Neural crest cell (in vitro differentiated cells): ENCODE data around the gene ABCF2. TPM values are rescaled to one million over a fixed set of nuclear protein-coding genes. Genes with fewer than 3 reads are reported as not detected.

Experiments used
- DNase-seq: peaks from one replicate; pipeline ENCODE4 v3.0.0; 2021; ENCODE audit warnings: low read depth, mixed read lengths, low spot score
- H3K27ac Mint-ChIP-seq: one replicate; pipeline ENCODE4 v1.8.0; 2021; ENCODE audit warnings: mild to moderate bottlenecking, mixed read lengths; ENCODE audit not compliant: unreplicated experiment
- H3K27me3 Mint-ChIP-seq: 2 replicates; pipeline ENCODE4 v1.8.0; 2021; ENCODE audit warnings: low read depth, mild to moderate bottlenecking, mixed read lengths
- H3K36me3 Mint-ChIP-seq: 2 replicates; pipeline ENCODE4 v1.8.0; 2021; ENCODE audit warnings: low read depth, mild to moderate bottlenecking, mixed read lengths
- H3K4me1 Mint-ChIP-seq: 2 replicates; pipeline ENCODE4 v1.8.0; 2021; ENCODE audit warnings: mixed read lengths
- H3K4me3 Mint-ChIP-seq: one replicate; pipeline ENCODE4 v1.8.0; 2021; ENCODE audit warnings: mild to moderate bottlenecking, mixed read lengths
- H3K9me3 Mint-ChIP-seq: 2 replicates; pipeline ENCODE4 v1.8.0; 2021; ENCODE audit warnings: mixed read lengths
- total RNA-seq: library from RNA; stranded (reverse); gene quantifications from 2 replicates; pipeline ENCODE4 v1.2.1, GENCODE V29; 2021
- TF ChIP-seq, protein P1 (sequence below): fragments of 200-600 bp; sonication (generic); conservative IDR thresholded peaks from 2 replicates; pipeline ENCODE4 v1.5.0; 2021; ENCODE audit warnings: antibody characterized with exemption, mild to moderate bottlenecking

Gene ABCF2
- total RNA-seq, 1 donor from 2014 or later: 68.2 TPM

DNA sequence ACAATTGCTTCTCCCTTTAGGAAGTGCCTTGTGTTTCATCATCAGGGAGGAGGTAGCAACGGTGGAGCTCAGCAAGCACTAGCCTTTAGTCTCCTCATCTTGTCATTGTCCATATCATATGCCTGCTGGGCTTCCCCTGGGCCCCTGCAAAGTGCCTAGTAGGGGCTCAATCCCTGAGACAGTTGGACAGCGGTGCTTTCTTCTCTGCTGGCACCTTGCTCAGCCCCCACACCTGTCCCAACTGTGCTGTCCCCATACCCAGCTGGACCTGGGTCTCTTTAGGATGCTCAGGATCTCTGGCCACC, 16.0 kb upstream of the ABCF2 start:
- Mint-ChIP-seq H3K27me3 (peaks cover 7% of the 10 kb centered on the region), H3K9me3 (no peaks in the 10 kb centered on the region), H3K4me3 (peak overlapping the region; percentile 73), H3K36me3 (no peaks in the 10 kb centered on the region), H3K4me1 (peaks cover 44% of the 10 kb centered on the region), H3K27ac (no peak overlapping the region)
- TF ChIP-seq, protein P1, sequence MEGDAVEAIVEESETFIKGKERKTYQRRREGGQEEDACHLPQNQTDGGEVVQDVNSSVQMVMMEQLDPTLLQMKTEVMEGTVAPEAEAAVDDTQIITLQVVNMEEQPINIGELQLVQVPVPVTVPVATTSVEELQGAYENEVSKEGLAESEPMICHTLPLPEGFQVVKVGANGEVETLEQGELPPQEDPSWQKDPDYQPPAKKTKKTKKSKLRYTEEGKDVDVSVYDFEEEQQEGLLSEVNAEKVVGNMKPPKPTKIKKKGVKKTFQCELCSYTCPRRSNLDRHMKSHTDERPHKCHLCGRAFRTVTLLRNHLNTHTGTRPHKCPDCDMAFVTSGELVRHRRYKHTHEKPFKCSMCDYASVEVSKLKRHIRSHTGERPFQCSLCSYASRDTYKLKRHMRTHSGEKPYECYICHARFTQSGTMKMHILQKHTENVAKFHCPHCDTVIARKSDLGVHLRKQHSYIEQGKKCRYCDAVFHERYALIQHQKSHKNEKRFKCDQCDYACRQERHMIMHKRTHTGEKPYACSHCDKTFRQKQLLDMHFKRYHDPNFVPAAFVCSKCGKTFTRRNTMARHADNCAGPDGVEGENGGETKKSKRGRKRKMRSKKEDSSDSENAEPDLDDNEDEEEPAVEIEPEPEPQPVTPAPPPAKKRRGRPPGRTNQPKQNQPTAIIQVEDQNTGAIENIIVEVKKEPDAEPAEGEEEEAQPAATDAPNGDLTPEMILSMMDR: no peak
- no peak for DNase-seq

DNA sequence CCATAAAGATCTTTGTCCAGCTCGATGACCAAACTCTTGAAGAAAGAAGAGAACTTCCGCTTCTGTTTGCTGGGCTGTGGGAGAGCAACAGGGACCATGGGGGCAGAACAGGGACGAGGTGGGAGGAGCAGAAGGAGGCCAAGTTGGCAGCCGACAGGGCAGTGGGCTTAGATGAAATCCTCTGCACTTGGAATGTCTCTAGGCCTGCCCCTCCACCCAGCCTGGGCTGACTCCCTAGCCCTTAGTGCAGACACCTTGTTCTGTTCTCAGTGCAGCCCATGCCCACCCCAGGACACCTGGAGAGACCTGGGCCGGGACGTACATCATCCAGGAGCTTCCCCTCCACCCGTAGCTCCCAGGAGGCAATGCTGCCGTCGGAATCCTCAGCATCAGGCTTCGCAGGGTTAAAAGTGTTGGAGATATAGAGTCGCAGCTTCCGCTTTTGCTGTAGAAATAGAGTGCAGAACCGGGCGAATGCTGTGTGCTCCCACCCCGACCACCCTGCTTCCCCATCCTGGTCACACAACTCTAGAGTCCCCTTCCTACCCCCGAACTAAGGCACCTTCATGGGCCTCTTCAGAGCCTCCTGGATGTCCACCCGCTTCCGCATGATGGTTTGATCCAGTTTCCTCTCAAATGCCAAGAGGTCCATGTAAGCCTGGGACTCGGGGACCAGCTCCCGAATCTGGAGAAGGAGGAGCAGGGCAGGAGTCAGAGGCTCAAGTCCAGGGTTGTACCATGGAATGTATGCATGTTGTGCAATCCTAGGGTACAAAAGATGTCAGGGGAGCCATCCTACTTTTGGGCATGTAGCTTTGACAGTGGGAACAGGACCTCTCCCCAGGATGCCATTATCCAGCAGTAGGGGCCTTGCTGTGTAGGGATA, 15.4 kb upstream of the ABCF2 start:
- no peaks in the 10 kb centered on the region for H3K36me3 Mint-ChIP-seq
- H3K4me1 Mint-ChIP-seq: peaks cover 39% of the 10 kb centered on the region
- H3K9me3 Mint-ChIP-seq: no peaks in the 10 kb centered on the region
- no peak for DNase-seq
- TF ChIP-seq, protein P1: no peak
- H3K27ac Mint-ChIP-seq: no peak overlapping the region
- H3K4me3 Mint-ChIP-seq: peak overlapping the region; percentile 73
- peaks cover 7% of the 10 kb centered on the region for H3K27me3 Mint-ChIP-seq

DNA sequence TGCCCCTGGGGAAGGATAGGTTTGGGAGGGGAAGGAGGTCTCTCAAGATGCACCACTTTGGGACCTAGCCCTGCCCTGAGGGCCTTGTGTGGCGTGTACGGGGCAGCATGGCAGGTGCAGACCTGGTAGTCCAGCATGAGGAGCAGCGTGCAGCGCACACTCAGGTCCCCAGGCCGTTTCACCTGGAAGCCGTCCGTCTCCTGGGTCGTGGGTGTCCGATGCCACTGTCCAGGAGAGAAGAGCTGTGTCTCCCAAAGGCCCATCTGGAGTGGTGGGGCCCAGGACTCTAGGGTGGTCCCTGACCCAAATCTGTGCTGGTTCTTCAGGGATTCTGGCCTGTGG, 14.7 kb upstream of the ABCF2 start:
- Mint-ChIP-seq H3K27me3 (peaks cover 7% of the 10 kb centered on the region), H3K9me3 (no peaks in the 10 kb centered on the region), H3K36me3 (peaks cover 3% of the 10 kb centered on the region), H3K4me3 (no peak overlapping the region), H3K4me1 (peaks cover 34% of the 10 kb centered on the region), H3K27ac (no peak overlapping the region)
- no peak for DNase-seq
- TF ChIP-seq, protein P1: no peak

DNA sequence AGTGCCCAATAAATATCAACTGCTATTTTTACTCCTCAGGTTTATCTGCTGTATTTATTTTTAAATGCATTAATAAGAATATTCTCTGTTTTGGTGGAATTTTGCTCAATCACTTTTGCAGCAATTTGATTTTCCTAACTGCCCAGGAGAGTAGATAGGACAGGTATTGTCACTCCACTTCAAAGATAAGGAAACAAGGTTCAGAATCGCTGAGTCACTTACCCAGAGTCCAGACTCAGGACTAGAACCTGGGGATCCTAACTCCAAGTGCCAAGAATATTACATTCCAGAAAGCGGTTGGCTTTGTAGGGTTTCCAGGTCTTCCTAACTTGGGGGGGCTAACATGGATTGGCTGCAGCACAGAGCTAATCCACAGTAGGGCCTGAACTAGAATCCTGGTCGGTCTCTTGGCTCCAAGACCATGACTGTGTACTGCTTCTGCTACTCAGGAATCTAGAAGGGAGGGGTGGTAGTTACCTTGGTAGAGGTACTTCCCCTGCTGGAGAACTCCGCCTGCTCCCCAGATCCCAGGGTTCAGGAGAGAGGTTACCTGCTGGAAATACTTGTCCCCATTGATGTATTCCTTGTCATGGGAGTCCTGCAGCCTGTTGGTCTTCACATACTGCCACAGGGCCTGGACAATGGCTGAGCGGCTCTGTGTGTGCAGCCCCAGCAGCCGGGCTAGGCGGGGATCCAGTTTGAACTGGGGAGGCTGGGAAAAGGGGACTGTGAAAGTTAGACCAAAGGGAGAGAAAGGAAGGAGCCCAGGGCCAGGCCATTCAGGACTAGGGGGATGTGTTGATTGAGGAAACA, 14.1 kb upstream of the ABCF2 start:
- Mint-ChIP-seq H3K27me3 (peaks cover 7% of the 10 kb centered on the region), H3K27ac (no peak overlapping the region), H3K9me3 (no peaks in the 10 kb centered on the region), H3K4me3 (peak overlapping the region; percentile 44), H3K4me1 (peaks cover 28% of the 10 kb centered on the region), H3K36me3 (peaks cover 4% of the 10 kb centered on the region)
- no peak for DNase-seq
- TF ChIP-seq, protein P1: no peak

DNA sequence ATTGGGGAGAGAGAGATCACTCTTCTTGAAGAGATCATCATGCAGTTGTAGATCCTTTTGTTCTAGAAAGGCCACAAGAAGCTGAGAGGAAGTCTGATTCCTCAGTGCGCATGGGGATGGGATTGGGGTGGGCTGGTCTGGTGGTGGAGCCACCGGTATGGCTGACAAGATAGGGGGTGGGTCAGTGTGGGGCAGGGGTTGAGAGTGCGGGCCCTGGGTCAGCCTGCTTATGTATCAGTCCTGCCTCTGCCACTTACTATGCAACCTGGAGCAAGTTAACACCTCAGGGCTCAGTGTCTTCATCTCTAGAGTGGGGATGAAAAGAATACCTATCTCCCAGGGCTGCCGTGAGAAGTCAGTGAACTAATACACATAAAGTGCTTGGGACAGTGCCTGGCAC, 13.5 kb upstream of the ABCF2 start:
- H3K36me3 Mint-ChIP-seq: peaks cover 4% of the 10 kb centered on the region
- H3K27ac Mint-ChIP-seq: no peak overlapping the region
- TF ChIP-seq, protein P1: no peak
- no peaks in the 10 kb centered on the region for H3K9me3 Mint-ChIP-seq
- H3K27me3 Mint-ChIP-seq: peaks cover 7% of the 10 kb centered on the region
- H3K4me1 Mint-ChIP-seq: peaks cover 24% of the 10 kb centered on the region
- DNase-seq: no peak
- H3K4me3 Mint-ChIP-seq: no peak overlapping the region
